Effector CD8-positive, alpha-beta T cell (primary cell): ENCODE data around the gene CSTB.
A peak's percentile ranks its signal among the peaks of the same experiment; 100 is the strongest.

Source experiments
- DNase-seq: peaks from one replicate; lab custom pipeline; 2025; lab: John Stamatoyannopoulos, UW

Gene CSTB

DNA sequence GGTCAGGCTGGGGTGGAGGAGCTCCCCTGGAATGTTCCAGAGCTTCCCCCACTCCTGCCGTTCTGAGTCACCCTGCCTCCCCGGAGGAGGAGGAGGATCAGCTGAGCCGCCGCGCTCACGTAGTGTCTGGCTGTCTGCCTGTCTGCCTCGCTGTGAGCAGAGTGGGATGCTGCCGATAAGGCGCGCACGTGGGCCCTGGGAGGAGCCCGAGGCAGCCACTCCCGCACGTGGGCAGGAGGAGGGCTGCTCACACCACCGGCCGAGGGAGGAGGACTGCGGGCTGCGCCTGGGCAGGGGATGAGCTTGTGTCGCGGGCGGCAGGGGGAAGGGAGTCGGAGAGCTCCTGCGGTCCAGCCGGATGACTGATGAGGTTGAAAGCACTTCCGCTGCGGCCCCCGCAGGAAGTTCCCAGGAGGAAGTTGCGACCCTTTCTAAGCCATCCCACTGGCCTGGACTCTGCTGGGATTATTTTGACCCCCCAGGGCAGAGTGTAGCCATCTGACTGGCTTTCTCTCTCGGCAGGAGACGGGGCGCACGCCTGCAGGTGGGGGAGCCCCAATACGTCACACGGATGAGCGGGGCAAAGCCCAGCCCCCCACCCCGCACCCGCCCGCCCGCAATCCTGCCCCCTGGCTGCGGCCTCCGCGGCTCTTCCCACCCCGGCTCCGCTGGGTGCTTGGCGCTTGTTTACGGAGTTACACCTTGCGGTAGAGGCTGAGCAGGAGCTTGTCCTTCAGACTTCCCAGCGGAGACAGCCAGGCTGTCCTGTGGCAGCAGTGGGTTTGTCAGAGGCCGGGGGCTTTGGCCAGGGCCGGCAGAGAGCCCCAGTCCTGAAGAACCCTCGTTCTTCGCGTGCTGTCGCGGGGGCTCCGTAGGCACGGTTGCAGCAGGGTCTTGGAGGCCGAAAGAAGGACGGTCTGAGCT, 47.4 kb downstream of the CSTB start:
- peak; percentile 63 for DNase-seq

DNA sequence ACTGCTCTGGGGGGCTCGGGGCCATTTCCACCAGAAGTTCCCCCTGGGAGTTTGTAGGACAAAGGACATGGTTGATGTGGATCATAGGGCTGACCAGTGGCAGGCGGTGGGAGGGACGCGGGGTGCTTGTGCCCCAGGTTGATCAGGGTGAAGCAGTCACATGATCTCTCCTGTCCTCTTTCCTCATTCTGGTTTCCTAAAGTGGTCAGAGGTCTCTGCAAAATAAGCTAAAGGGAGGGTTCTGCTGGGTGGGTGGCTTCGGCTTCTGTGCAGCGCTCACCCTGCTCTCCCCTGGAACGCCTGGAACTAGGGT, 48.0 kb downstream of the CSTB start:
- no peak for DNase-seq

DNA sequence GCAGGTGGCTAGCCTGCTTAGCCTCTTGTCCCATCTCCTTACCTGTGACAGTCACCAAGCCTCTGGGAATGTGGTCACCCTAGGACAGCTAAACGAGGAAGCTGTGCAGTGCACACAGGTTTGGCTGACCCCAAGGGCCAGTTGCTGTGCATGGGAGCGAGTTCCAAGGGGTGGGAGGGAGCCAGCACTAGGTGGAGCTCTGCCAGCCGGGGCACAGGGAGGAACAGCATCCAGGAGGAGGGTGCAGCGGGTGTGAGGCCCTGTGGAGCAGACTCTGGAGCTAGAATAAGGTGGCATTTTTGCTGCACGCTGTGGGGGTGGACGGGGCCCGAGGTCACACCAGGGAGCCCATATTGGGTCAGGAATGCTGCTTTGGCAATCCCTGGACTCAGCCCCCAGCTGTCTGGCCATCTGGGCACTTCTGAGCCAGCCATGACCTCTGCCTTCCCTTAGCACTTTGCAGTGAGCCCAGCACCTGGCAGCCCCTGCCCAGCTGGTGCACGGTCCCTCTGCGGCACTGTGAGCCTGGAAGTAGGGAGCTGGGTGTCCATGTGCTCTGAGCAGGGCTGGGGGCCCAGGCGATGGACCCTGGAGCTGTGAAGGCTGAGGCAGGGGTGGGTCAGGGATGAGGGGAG, 48.5 kb downstream of the CSTB start:
- no peak for DNase-seq

DNA sequence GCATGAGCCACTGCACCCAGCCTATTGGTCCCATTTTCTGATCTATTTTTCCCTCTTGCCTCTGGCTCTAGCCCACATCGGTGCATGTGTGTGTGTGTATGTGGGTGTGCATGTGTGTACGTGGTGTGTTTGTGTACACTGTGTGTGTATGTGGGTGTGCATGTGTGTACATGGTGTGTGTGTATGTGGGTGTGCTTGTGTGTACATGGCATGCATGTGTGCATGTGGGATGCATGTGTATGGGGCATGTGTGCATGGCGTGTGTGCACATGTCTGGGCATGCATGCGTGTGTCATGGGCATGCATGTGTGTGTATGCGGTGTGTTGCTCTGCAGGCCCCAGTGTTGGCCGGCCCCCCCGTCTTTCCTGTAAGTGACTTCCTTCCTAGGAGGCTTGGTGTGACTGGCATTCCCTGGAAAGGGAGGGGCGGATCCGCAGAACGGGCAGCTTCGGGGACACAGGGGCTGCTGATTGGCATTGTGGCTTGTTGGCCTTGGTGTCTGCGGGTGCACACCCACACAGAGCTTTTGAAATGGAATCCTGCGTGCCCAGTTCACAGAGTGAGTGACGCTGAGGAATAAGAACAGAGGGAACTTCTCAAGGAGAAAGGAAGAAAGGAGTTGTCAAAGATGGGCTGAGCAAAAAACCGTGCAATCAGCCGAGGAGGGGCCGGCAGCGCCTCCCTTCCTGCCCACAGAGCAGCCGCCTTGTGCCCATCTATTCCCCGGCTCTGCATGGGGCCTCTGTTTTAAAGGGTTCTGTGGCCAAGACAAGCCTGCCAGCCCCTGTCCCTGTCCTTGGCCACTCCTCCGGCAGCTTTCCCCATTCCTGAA, 49.2 kb downstream of the CSTB start:
- DNase-seq = no peak
